Smooth muscle cell (in vitro differentiated cells): Measurements from ENCODE around the gene ADORA1. TPM values are rescaled to one million over a fixed set of nuclear protein-coding genes. Genes with fewer than 3 reads are reported as not detected.

ENCODE experiments used
- DNase-seq: peaks from one replicate; lab custom pipeline; 2025; ENCODE audit not compliant: unreplicated experiment; lab: John Stamatoyannopoulos, UW
- H2AFZ ChIP-seq: fragments of 200-600 bp; sonication (generic); 2 replicates; pipeline ENCODE4 v1.6.0; 2016; ENCODE audit warnings: antibody characterized with exemption, low read depth, mild to moderate bottlenecking
- H3F3A ChIP-seq: fragments of 200-600 bp; sonication (generic); 2 replicates; pipeline ENCODE4 v1.6.0; 2017; ENCODE audit warnings: antibody characterized with exemption, low read depth
- H3K27ac ChIP-seq: fragments of 200-600 bp; sonication (generic); 2 replicates; pipeline ENCODE4 v1.5.1; 2016; ENCODE audit warnings: low read depth, mild to moderate bottlenecking
- H3K27me3 ChIP-seq: fragments of 200-600 bp; sonication (generic); 2 replicates; pipeline ENCODE4 v1.6.1; 2016; ENCODE audit warnings: low read depth, mild to moderate bottlenecking
- H3K36me3 ChIP-seq: fragments of 200-600 bp; sonication (generic); 2 replicates; pipeline ENCODE4 v1.5.1; 2016; ENCODE audit warnings: low read depth
- H3K4me1 ChIP-seq: fragments of 200-600 bp; sonication (generic); 2 replicates; pipeline ENCODE4 v1.5.1; 2016; ENCODE audit warnings: low read depth
- H3K4me2 ChIP-seq: fragments of 200-600 bp; sonication (generic); 2 replicates; pipeline ENCODE4 v1.6.0; 2016; ENCODE audit warnings: mild to moderate bottlenecking
- H3K4me3 ChIP-seq: fragments of 200-600 bp; sonication (generic); 2 replicates; pipeline ENCODE4 v1.5.1; 2016; ENCODE audit warnings: mild to moderate bottlenecking
- H3K79me2 ChIP-seq: fragments of 200-600 bp; sonication (generic); 2 replicates; pipeline ENCODE4 v1.6.0; 2016; ENCODE audit warnings: low read depth, mild to moderate bottlenecking
- H3K9ac ChIP-seq: fragments of 200-600 bp; sonication (generic); 2 replicates; pipeline ENCODE4 v1.6.0; 2016; ENCODE audit warnings: low read depth
- H3K9me3 ChIP-seq: fragments of 200-600 bp; sonication (generic); replicated peaks from 2 replicates; pipeline ENCODE4 v1.5.1; 2016; ENCODE audit warnings: low read depth
- H4K20me1 ChIP-seq: fragments of 200-600 bp; sonication (generic); 2 replicates; pipeline ENCODE4 v1.6.0; 2016; ENCODE audit warnings: low read depth
- CTCF ChIP-seq: fragments of 200-600 bp; sonication (generic); IDR thresholded peaks from 2 replicates; pipeline ENCODE4 v1.5.1; 2017; ENCODE audit warnings: borderline replicate concordance, mild to moderate bottlenecking, antibody characterized with exemption; ENCODE audit not compliant: insufficient read depth, poor library complexity, severe bottlenecking
- WGBS: methylation state at CpG from one replicate; pipeline ENCODE4 v1.1.7; 2016; ENCODE audit warnings: low lambda C conversion rate; 5-methylcytosine and 5-hydroxymethylcytosine counted together
- polyA plus RNA-seq: library from polyadenylated mRNA; unstranded; fragments of >200 nt; fragmentation: Nextera tagmentation; extraction: Ambion mirVana; gene quantifications from 2 replicates; pipeline ENCODE4 v1.2.1, GENCODE V29; 2016
- total RNA-seq: library from RNA; depleted of rRNA; stranded (reverse); fragments of >200 nt; gene quantifications from 2 replicates; pipeline ENCODE4 v1.2.3, GENCODE V29; 2014

ADORA1 gene
- total and polyA plus RNA-seq, 2 experiments from 2014 or later, result 16.0 to 18.0 TPM

GRCh38 chr1:203145321-203146041 is 18.0 kb downstream of the ADORA1 start:
- Histone ChIP-seq H3K27ac (no peak overlapping the region), H3K4me2 (no peak overlapping the region), H2AFZ (no peak overlapping the region), H3K9me3 (no peaks in the 10 kb centered on the region), H4K20me1 (no peaks in the 10 kb centered on the region), H3K36me3 (no peaks in the 10 kb centered on the region), H3K4me1 (peaks cover 8% of the 10 kb centered on the region), H3K27me3 (no peaks in the 10 kb centered on the region), H3K79me2 (peaks cover 10% of the 10 kb centered on the region), H3K4me3 (no peak overlapping the region), H3K9ac (no peak overlapping the region), H3F3A (no peaks in the 10 kb centered on the region)
- TF ChIP-seq CTCF, result no peak
- 88% methylated on average over 13 of the region's 13 CpGs for WGBS
- DNase-seq, result no peak

- no peak overlapping the region for H3K4me3 ChIP-seq
- peaks cover 10% of the 10 kb centered on the region for H3K79me2 ChIP-seq
- 98% methylated on average over 2 of the region's 2 CpGs for WGBS
Measured at GRCh38 chr1:203146042-203146369, 18.5 kb downstream of the ADORA1 start.

GRCh38 chr1:203146537-203146936 is 19.0 kb downstream of the ADORA1 start:
- Histone ChIP-seq H3K4me2 (no peak overlapping the region), H3K4me3 (no peak overlapping the region), H3K27me3 (no peaks in the 10 kb centered on the region), H4K20me1 (no peaks in the 10 kb centered on the region), H3F3A (no peaks in the 10 kb centered on the region), H3K4me1 (peaks cover 11% of the 10 kb centered on the region), H3K36me3 (no peaks in the 10 kb centered on the region), H3K9me3 (no peaks in the 10 kb centered on the region), H3K27ac (no peak overlapping the region), H3K9ac (no peak overlapping the region), H2AFZ (no peak overlapping the region), H3K79me2 (peaks cover 10% of the 10 kb centered on the region)
- TF ChIP-seq CTCF, result no peak
- no peak for DNase-seq
- WGBS, result 89% methylated on average over 7 of the region's 7 CpGs

More at GRCh38 chr1:203146042-203146369, 18.5 kb downstream of the ADORA1 start:
- Histone ChIP-seq H3F3A (no peaks in the 10 kb centered on the region), H4K20me1 (no peaks in the 10 kb centered on the region), H3K9ac (no peak overlapping the region), H3K27me3 (no peaks in the 10 kb centered on the region), H3K36me3 (no peaks in the 10 kb centered on the region), H2AFZ (no peak overlapping the region), H3K4me1 (peaks cover 7% of the 10 kb centered on the region), H3K27ac (no peak overlapping the region), H3K9me3 (no peaks in the 10 kb centered on the region), H3K4me2 (no peak overlapping the region)
- TF ChIP-seq CTCF, result no peak
- DNase-seq, result no peak

- H3K4me2 ChIP-seq, result no peak overlapping the region
- peaks cover 19% of the 10 kb centered on the region for H3K4me1 ChIP-seq
- TF ChIP-seq CTCF, result no peak
- no peak overlapping the region for H3K9ac ChIP-seq
- H3K79me2 ChIP-seq, result peaks cover 10% of the 10 kb centered on the region
- H3K9me3 ChIP-seq, result no peaks in the 10 kb centered on the region
- no peaks in the 10 kb centered on the region for H4K20me1 ChIP-seq
- no peaks in the 10 kb centered on the region for H3F3A ChIP-seq
- no peaks in the 10 kb centered on the region for H3K36me3 ChIP-seq
- no peak overlapping the region for H3K4me3 ChIP-seq
- H2AFZ ChIP-seq, result no peak overlapping the region
- no peak overlapping the region for H3K27ac ChIP-seq
- no peaks in the 10 kb centered on the region for H3K27me3 ChIP-seq
- DNase-seq, result no peak
- WGBS, result 66% methylated on average over 5 of the region's 5 CpGs
Measured at GRCh38 chr1:203147376-203147775, 19.9 kb downstream of the ADORA1 start.
